GM23248 (cell line): ENCODE results near the gene GMEB2. TPM values are rescaled to one million over a fixed set of nuclear protein-coding genes. Genes with fewer than 3 reads are reported as not detected.
"Not testable (repeated sequence)": the region's sequence is repeated elsewhere in the genome, so short reads cannot be mapped to it uniquely, and the experiment has no call there.

ENCODE experiments used
- DNase-seq: peaks from one replicate; pipeline ENCODE4 v3.0.0-alpha.2; 2015
- H2AFZ ChIP-seq: fragments of 200-600 bp; sonication (generic); 2 replicates; pipeline ENCODE4 v1.6.1; 2016; ENCODE audit warnings: antibody characterized with exemption
- H3F3A ChIP-seq: fragments of 200-600 bp; sonication (generic); 2 replicates; pipeline ENCODE4 v1.6.1; 2016; ENCODE audit warnings: mild to moderate bottlenecking, antibody characterized with exemption, mixed run types; ENCODE audit not compliant: insufficient read depth
- H3K27ac ChIP-seq: fragments of 200-600 bp; sonication (generic); 2 replicates; pipeline ENCODE4 v1.5.1; 2016; ENCODE audit warnings: mild to moderate bottlenecking
- H3K27me3 ChIP-seq: fragments of 200-600 bp; sonication (generic); replicated peaks from 2 replicates; pipeline ENCODE4 v1.6.1; 2016; ENCODE audit warnings: mild to moderate bottlenecking; ENCODE audit not compliant: insufficient read depth
- H3K36me3 ChIP-seq: fragments of 200-600 bp; sonication (generic); 2 replicates; pipeline ENCODE4 v1.6.1; 2016; ENCODE audit warnings: low read depth, mild to moderate bottlenecking
- H3K4me1 ChIP-seq: fragments of 200-600 bp; sonication (generic); 2 replicates; pipeline ENCODE4 v1.6.1; 2016; ENCODE audit warnings: mild to moderate bottlenecking; ENCODE audit not compliant: insufficient read depth
- H3K4me2 ChIP-seq: fragments of 200-600 bp; sonication (generic); one replicate; pipeline ENCODE4 v1.6.1; 2016; ENCODE audit warnings: mild to moderate bottlenecking; ENCODE audit not compliant: unreplicated experiment
- H3K4me3 ChIP-seq: fragments of 200-600 bp; sonication (generic); 2 replicates; pipeline ENCODE4 v1.5.1; 2016; ENCODE audit warnings: mild to moderate bottlenecking
- H3K79me2 ChIP-seq: fragments of 200-600 bp; sonication (generic); 2 replicates; pipeline ENCODE4 v1.6.1; 2016; ENCODE audit warnings: mild to moderate bottlenecking; ENCODE audit not compliant: insufficient read depth
- H3K9ac ChIP-seq: fragments of 200-600 bp; sonication (generic); 2 replicates; pipeline ENCODE4 v1.6.1; 2016; ENCODE audit warnings: mild to moderate bottlenecking
- H3K9me2 ChIP-seq: fragments of 200-600 bp; sonication (generic); 2 replicates; pipeline ENCODE4 v1.6.1; 2016; ENCODE audit warnings: mixed run types, mild to moderate bottlenecking, moderate library complexity; ENCODE audit not compliant: insufficient read depth
- H3K9me3 ChIP-seq: fragments of 200-600 bp; sonication (generic); one replicate; pipeline ENCODE4 v1.6.1; 2017; ENCODE audit warnings: low read depth
- H4K20me1 ChIP-seq: fragments of 200-600 bp; sonication (generic); 2 replicates; pipeline ENCODE4 v1.6.0; 2016; ENCODE audit not compliant: insufficient read depth
- EZH2 ChIP-seq: fragments of 200-600 bp; sonication (generic); IDR thresholded peaks from 2 replicates; pipeline ENCODE4 v1.6.1; 2018; ENCODE audit warnings: antibody characterized with exemption, mild to moderate bottlenecking; ENCODE audit not compliant: insufficient read depth, poor library complexity, severe bottlenecking
- EZH2phosphoT487 ChIP-seq: fragments of 200-600 bp; sonication (generic); IDR thresholded peaks from 2 replicates; pipeline ENCODE4 v1.6.1; 2018; ENCODE audit warnings: antibody characterized with exemption, moderate library complexity, mild to moderate bottlenecking, low read depth; ENCODE audit not compliant: insufficient read depth
- WGBS, 2 experiments: methylation state at CpG; one replicate each; pipeline ENCODE4 v1.1.6; 2015 to 2017; ENCODE audit warnings: low lambda C conversion rate in 2 of 2, low coverage in 1 of 2; ENCODE audit errors: missing lambda C conversion rate in 2 of 2; 5-methylcytosine and 5-hydroxymethylcytosine counted together
- in situ Hi-C: fragments of 300-500 bp; cut with MboI; formaldehyde crosslinking; loops from 2 replicates; pipeline ENCODE4 v1.15.0; 2020
- polyA plus RNA-seq: library from polyadenylated mRNA; unstranded; fragments of >200 nt; fragmentation: Nextera tagmentation; extraction: Ambion mirVana; gene quantifications from 2 replicates; pipeline ENCODE4 v1.2.1, GENCODE V29; 2016
- total RNA-seq: library from RNA; depleted of rRNA; stranded (reverse); fragments of >200 nt; shearing (Covaris generic); gene quantifications from 2 replicates; pipeline ENCODE4 v1.2.3, GENCODE V29; 2014

The GMEB2 gene
- total and polyA plus RNA-seq, 2 experiments from 2014 or later, result 7.8 to 13.6 TPM

- Histone ChIP-seq H3K27ac (no peak overlapping the region), H4K20me1 (no peaks in the 10 kb centered on the region), H3K27me3 (no peaks in the 10 kb centered on the region), H3K4me1 (no peaks in the 10 kb centered on the region), H2AFZ (no peak overlapping the region), H3K79me2 (no peaks in the 10 kb centered on the region), H3F3A (no peaks in the 10 kb centered on the region), H3K9ac (no peak overlapping the region), H3K4me2 (no peak overlapping the region), H3K36me3 (no peaks in the 10 kb centered on the region), H3K9me2 (no peaks in the 10 kb centered on the region), H3K9me3 (no peaks in the 10 kb centered on the region), H3K4me3 (no peak overlapping the region)
- no peak for DNase-seq
- in situ Hi-C loops, result no loop called here
- WGBS, 2 experiments, result 84 to 85% methylated on average over 9 to 10 of the region's 10 CpGs
- TF ChIP-seq EZH2, result no peak
- no peak for TF ChIP-seq EZH2phosphoT487
Measured at GRCh38 chr20:63643499-63643898, 16.6 kb upstream of the GMEB2 start.

- Histone ChIP-seq H3K4me2 (peak overlapping the region; percentile 76), H3K4me3 (peak overlapping the region; percentile 60), H4K20me1 (no peaks in the 10 kb centered on the region), H2AFZ (peak overlapping the region; percentile 66; the same call in 1 of the 2 replicates), H3K9me3 (no peaks in the 10 kb centered on the region), H3K4me1 (no peaks in the 10 kb centered on the region), H3K9ac (no peak overlapping the region), H3K79me2 (no peaks in the 10 kb centered on the region), H3K36me3 (no peaks in the 10 kb centered on the region), H3K27me3 (no peaks in the 10 kb centered on the region), H3K27ac (no peak overlapping the region), H3F3A (no peaks in the 10 kb centered on the region), H3K9me2 (no peaks in the 10 kb centered on the region)
- in situ Hi-C loops, result no loop called here
- no peak for DNase-seq
- no peak for TF ChIP-seq EZH2phosphoT487
- TF ChIP-seq EZH2, result no peak
- WGBS, 2 experiments, result 59 to 68% methylated on average over 20 to 28 of the region's 29 CpGs
Measured at GRCh38 chr20:63642527-63643247, 15.8 kb upstream of the GMEB2 start.

DNA sequence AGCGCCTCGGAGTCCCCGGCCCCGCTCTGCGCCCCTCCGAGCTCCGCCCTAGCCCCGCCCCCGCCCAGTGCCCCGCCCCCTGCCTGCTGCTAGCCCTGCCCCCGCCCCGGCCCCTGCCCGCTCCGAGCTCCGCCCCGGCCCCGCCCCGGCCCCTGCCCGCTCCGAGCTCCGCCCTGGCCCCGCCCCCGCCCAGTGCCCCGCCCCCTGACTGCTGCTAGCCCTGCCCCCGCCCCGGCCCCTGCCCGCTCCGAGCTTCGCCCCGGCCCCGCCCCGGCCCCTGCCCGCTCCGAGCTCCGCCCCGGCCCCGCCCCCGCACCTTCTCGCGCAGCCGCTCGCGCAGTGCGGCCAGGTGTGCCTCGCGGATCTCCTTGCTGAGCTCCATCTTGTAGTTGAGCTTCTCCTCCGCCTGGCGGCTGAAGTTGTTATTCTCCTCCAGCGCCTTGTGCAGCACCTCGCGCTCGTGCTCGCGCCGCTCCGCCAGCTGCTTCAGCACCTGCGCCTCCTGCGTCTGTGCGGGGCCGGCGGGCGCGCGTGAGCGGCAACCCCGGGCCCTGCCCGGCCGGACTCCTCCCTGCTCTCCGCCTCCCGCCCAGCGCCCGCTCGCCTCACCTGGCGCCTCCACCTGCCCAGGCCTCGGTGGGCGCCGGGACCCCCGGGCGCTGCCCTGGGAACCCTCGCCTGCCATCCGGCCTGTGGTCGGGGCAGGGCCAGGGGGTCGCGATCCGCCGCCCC lies 15.1 kb upstream of the GMEB2 start:
- H3K4me2 ChIP-seq, result peak overlapping the region; percentile 76
- peak overlapping the region; percentile 66 for H2AFZ ChIP-seq
- TF ChIP-seq EZH2phosphoT487 (no peak), EZH2 (no peak)
- peaks cover 7% of the 10 kb centered on the region for H3K4me1 ChIP-seq
- no peak overlapping the region for H3K27ac ChIP-seq
- 0 out of 2 replicates have a peak, but pooled peaks cover 2% of the 10 kb centered on the region for H3F3A ChIP-seq
- DNase-seq, result peak; percentile 86
- WGBS, 2 experiments, result 4 to 8% methylated on average over 24 to 79 of the region's 86 CpGs
- H3K36me3 ChIP-seq, result no peaks in the 10 kb centered on the region
- in situ Hi-C loops, result no loop called here
- no peaks in the 10 kb centered on the region for H3K27me3 ChIP-seq
- H4K20me1 ChIP-seq, result no peaks in the 10 kb centered on the region
- H3K79me2 ChIP-seq, result no peaks in the 10 kb centered on the region
- H3K9me2 ChIP-seq, result no peaks in the 10 kb centered on the region
- H3K9ac ChIP-seq, result no peak overlapping the region
- no peaks in the 10 kb centered on the region for H3K9me3 ChIP-seq
- H3K4me3 ChIP-seq, result peak overlapping the region; percentile 60

- H3K9ac ChIP-seq, result no peak overlapping the region
- H2AFZ ChIP-seq, result 0 out of 2 replicates have a peak overlapping the region, but pooled peaks have one; percentile 39
- WGBS, 2 experiments, result 59 to 75% methylated on average over 4 to 43 of the region's 47 CpGs
Measured at GRCh38 chr20:63641146-63641791, 14.4 kb upstream of the GMEB2 start.

GRCh38 chr20:63640686-63641085 lies 13.8 kb upstream of the GMEB2 start:
- H3K9me2 ChIP-seq, H3K4me3 ChIP-seq, H3F3A ChIP-seq, H3K9ac ChIP-seq, H3K4me2 ChIP-seq, H3K79me2 ChIP-seq, H4K20me1 ChIP-seq, H3K36me3 ChIP-seq, H3K27ac ChIP-seq, H3K9me3 ChIP-seq, in situ Hi-C loops, H3K27me3 ChIP-seq, DNase-seq, H2AFZ ChIP-seq: not testable (repeated sequence)
- peaks cover 14% of the 10 kb centered on the region for H3K4me1 ChIP-seq
- WGBS, 2 experiments, result 87 to 95% methylated on average over 4 to 10 of the region's 17 CpGs

More at GRCh38 chr20:63641146-63641791, 14.4 kb upstream of the GMEB2 start:
- no peaks in the 10 kb centered on the region for H3K79me2 ChIP-seq
- H3K9me2 ChIP-seq, result no peaks in the 10 kb centered on the region
- TF ChIP-seq EZH2 (no peak), EZH2phosphoT487 (no peak)
- in situ Hi-C loops, result no loop called here
- no peaks in the 10 kb centered on the region for H3K27me3 ChIP-seq
- no peak for DNase-seq
- no peak overlapping the region for H3K4me2 ChIP-seq
- no peaks in the 10 kb centered on the region for H3K9me3 ChIP-seq
- H3K36me3 ChIP-seq, result no peaks in the 10 kb centered on the region
- H4K20me1 ChIP-seq, result no peaks in the 10 kb centered on the region
- peaks cover 11% of the 10 kb centered on the region for H3K4me1 ChIP-seq
- H3K4me3 ChIP-seq, result peak overlapping the region; percentile 41
- H3K27ac ChIP-seq, result no peak overlapping the region
- 0 out of 2 replicates have a peak, but pooled peaks cover 4% of the 10 kb centered on the region for H3F3A ChIP-seq
